Testis (tissue), 3 donors: Measurements from ENCODE around the gene NUMA1. TPM values are rescaled to one million over a fixed set of nuclear protein-coding genes. Genes with fewer than 3 reads are reported as not detected.

Experiments
- DNase-seq: peaks from one replicate; pipeline ENCODE4 v3.0.0-alpha.2; 2019
- H3K27ac ChIP-seq, 2 donors: fragments of 200-600 bp; sonication (generic); one replicate each; pipeline ENCODE4 v1.5.1; 2019
- H3K27me3 ChIP-seq: fragments of 200-600 bp; sonication (generic); one replicate; pipeline ENCODE4 v1.5.1; 2019
- H3K36me3 ChIP-seq: fragments of 200-600 bp; sonication (generic); one replicate; pipeline ENCODE4 v1.5.1; 2017; ENCODE audit warnings: low read depth; ENCODE audit errors: missing control alignments
- H3K4me1 ChIP-seq: fragments of 200-600 bp; sonication (generic); one replicate; pipeline ENCODE4 v1.5.1; 2019
- H3K4me3 ChIP-seq, 2 donors: fragments of 200-600 bp; sonication (generic); one replicate each; pipeline ENCODE4 v1.5.1; 2017 to 2019
- H3K9me3 ChIP-seq: fragments of 200-600 bp; sonication (generic); one replicate; pipeline ENCODE4 v1.5.1; 2017
- POLR2A ChIP-seq: fragments of 450-650 bp; IDR thresholded peaks from one replicate; pipeline ENCODE4 v1.6.1; 2017; ENCODE audit warnings: antibody characterized with exemption, mild to moderate bottlenecking, moderate library complexity
- WGBS, 2 donors: methylation state at CpG; one replicate each; pipeline ENCODE4 v1.1.5; 2018; 5-methylcytosine and 5-hydroxymethylcytosine counted together
- intact Hi-C: fragments of 100-400 bp; cut with DNase I; formaldehyde crosslinking; loops from one replicate; pipeline ENCODE4 v1.15.1; 2023; ENCODE audit warnings: low total_unique reads
- polyA plus RNA-seq: library from polyadenylated mRNA; stranded (reverse); fragments of 350-450 nt; fragmentation: Illumina TruSeq; extraction: RNeasy Lipid Tissue Mini Kit (QIAGEN cat#74804); gene quantifications from one replicate; pipeline ENCODE4 v1.2.3, GENCODE V29; 2014; ENCODE audit warnings: low read depth, low replicate concordance; ENCODE audit not compliant: insufficient read depth
- total RNA-seq, 2 donors: library from RNA; depleted of rRNA; stranded (reverse); fragments of >200 nt; gene quantifications; one replicate each; pipeline ENCODE4 v1.2.3, GENCODE V29; 2016
- TF ChIP-seq, protein P1 (sequence below), 3 experiments: fragments of 450-650 bp in 2 of 3; fragments of 200-600 bp in 1 of 3; sonication (generic) in 1 of 3; IDR thresholded peaks; one replicate each; pipeline ENCODE4 v1.5.1; 2016 to 2019; ENCODE audit warnings: antibody characterized with exemption in 3 of 3, mild to moderate bottlenecking in 2 of 3, moderate library complexity in 1 of 3

Gene NUMA1
- total and polyA plus RNA-seq, 3 donors from 2014 or later = 186 to 470 (median 452) TPM

- Histone ChIP-seq H3K36me3 (no peaks in the 10 kb centered on the region), H3K4me1 (peaks cover 24% of the 10 kb centered on the region), H3K27ac (no peak overlapping the region), H3K4me3 (no peak overlapping the region), H3K9me3 (no peaks in the 10 kb centered on the region), H3K27me3 (no peaks in the 10 kb centered on the region)
- DNase-seq = no peak
- TF ChIP-seq POLR2A = no peak
- TF ChIP-seq, protein P1, sequence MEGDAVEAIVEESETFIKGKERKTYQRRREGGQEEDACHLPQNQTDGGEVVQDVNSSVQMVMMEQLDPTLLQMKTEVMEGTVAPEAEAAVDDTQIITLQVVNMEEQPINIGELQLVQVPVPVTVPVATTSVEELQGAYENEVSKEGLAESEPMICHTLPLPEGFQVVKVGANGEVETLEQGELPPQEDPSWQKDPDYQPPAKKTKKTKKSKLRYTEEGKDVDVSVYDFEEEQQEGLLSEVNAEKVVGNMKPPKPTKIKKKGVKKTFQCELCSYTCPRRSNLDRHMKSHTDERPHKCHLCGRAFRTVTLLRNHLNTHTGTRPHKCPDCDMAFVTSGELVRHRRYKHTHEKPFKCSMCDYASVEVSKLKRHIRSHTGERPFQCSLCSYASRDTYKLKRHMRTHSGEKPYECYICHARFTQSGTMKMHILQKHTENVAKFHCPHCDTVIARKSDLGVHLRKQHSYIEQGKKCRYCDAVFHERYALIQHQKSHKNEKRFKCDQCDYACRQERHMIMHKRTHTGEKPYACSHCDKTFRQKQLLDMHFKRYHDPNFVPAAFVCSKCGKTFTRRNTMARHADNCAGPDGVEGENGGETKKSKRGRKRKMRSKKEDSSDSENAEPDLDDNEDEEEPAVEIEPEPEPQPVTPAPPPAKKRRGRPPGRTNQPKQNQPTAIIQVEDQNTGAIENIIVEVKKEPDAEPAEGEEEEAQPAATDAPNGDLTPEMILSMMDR (IDR thresholded peaks at IDR 0.05) = no peak
- intact Hi-C loops = no loop called here
- WGBS, 2 donors = 44 to 65% methylated on average over 1 of the region's 1 CpG
Observed at GRCh38 chr11:72030472-72031045, 49.8 kb downstream of the NUMA1 start.

- no peaks in the 10 kb centered on the region for H3K9me3 ChIP-seq
- intact Hi-C loops = loop anchor here (5.0 kb wide), 1 partner anchor 61 kb away; no protein-coding TSS in a partner anchor
- no peak for DNase-seq
- TF ChIP-seq POLR2A = no peak
- TF ChIP-seq, protein P1 (IDR thresholded peaks at IDR 0.05) = no peak
- peaks cover 27% of the 10 kb centered on the region for H3K4me1 ChIP-seq
- H3K27ac ChIP-seq = peak overlapping the region in 1 of 2 donors; percentile 59
- 47 to 64% methylated on average over 1 of the region's 1 CpG for WGBS, 2 donors
- H3K4me3 ChIP-seq = no peak overlapping the region
- H3K27me3 ChIP-seq = no peaks in the 10 kb centered on the region
- no peaks in the 10 kb centered on the region for H3K36me3 ChIP-seq
Observed at GRCh38 chr11:72026090-72026489, 54.3 kb downstream of the NUMA1 start.

GRCh38 chr11:72024069-72024754, 56.1 kb downstream of the NUMA1 start:
- Histone ChIP-seq H3K4me3 (no peak overlapping the region), H3K4me1 (peaks cover 19% of the 10 kb centered on the region), H3K9me3 (no peaks in the 10 kb centered on the region), H3K36me3 (no peaks in the 10 kb centered on the region), H3K27me3 (no peaks in the 10 kb centered on the region), H3K27ac (peak overlapping the region in 1 of 2 donors; percentile 59)
- intact Hi-C loops = no loop called here
- WGBS, 2 donors = 28 to 36% methylated on average over 5 of the region's 5 CpGs
- TF ChIP-seq, protein P1 (IDR thresholded peaks at IDR 0.05) = no peak
- TF ChIP-seq POLR2A = no peak
- DNase-seq = no peak

DNA sequence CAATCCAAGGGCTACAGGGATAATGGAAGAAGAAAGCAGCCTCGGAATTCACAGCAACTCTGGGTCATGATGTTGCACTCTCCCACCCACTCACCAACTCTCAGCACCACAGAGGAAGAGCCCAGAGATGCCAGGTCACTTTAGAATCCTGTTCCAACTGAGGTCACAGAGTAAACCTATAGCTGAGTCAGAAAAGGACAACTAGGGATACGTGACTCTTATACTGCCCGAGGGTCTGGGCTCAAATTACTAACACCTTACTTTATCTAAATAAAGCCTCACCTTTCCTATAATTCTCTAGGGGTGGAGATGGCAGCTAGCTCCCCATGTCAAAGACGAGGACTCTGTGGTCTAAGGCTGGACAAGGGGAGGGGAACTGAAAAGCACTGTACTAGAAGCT, 57.0 kb downstream of the NUMA1 start:
- Histone ChIP-seq H3K27me3 (no peaks in the 10 kb centered on the region), H3K36me3 (no peaks in the 10 kb centered on the region), H3K27ac (no peak overlapping the region), H3K4me1 (peaks cover 19% of the 10 kb centered on the region), H3K4me3 (no peak overlapping the region), H3K9me3 (no peaks in the 10 kb centered on the region)
- intact Hi-C loops = no loop called here
- 74 to 76% methylated on average over 4 of the region's 4 CpGs for WGBS, 2 donors
- TF ChIP-seq, protein P1 (IDR thresholded peaks at IDR 0.05) = no peak
- TF ChIP-seq POLR2A = no peak
- no peak for DNase-seq
